Mesothelial cell of epicardium (in vitro differentiated cells): ENCODE results near the gene TBC1D21. TPM values are rescaled to one million over a fixed set of nuclear protein-coding genes. Genes with fewer than 3 reads are reported as not detected.

Experiments used
- DNase-seq, 2 experiments: peaks; one replicate each; pipeline ENCODE4 v3.0.0; 2021; ENCODE audit warnings: low spot score in 2 of 2; ENCODE audit not compliant: unreplicated experiment in 2 of 2
- H3K27ac Mint-ChIP-seq: 2 replicates; pipeline ENCODE4 v1.8.0; 2021; ENCODE audit warnings: mixed read lengths
- H3K27me3 Mint-ChIP-seq: 2 replicates; pipeline ENCODE4 v1.8.0; 2021; ENCODE audit warnings: low read depth, mixed read lengths
- H3K36me3 Mint-ChIP-seq: 2 replicates; pipeline ENCODE4 v1.8.0; 2021; ENCODE audit warnings: mixed read lengths
- H3K4me1 Mint-ChIP-seq: 2 replicates; pipeline ENCODE4 v1.8.0; 2021; ENCODE audit warnings: mixed read lengths
- H3K4me3 Mint-ChIP-seq: 2 replicates; pipeline ENCODE4 v1.8.0; 2021; ENCODE audit warnings: mild to moderate bottlenecking, moderate library complexity, mixed read lengths
- H3K9me3 Mint-ChIP-seq: 2 replicates; pipeline ENCODE4 v1.8.0; 2021; ENCODE audit warnings: mixed read lengths
- total RNA-seq: library from RNA; stranded (reverse); gene quantifications from 3 replicates; pipeline ENCODE4 v1.2.1, GENCODE V29; 2021
- TF ChIP-seq, protein P1 (sequence below): fragments of 200-600 bp; sonication (generic); IDR thresholded peaks from one replicate; pipeline ENCODE4 v1.5.0; 2021; ENCODE audit warnings: antibody characterized with exemption; ENCODE audit not compliant: unreplicated experiment

Gene TBC1D21
- total RNA-seq, 1 donor from 2014 or later = not detected

- Mint-ChIP-seq H3K4me1 (peaks cover 9% of the 10 kb centered on the region), H3K9me3 (no peaks in the 10 kb centered on the region), H3K4me3 (no peak overlapping the region), H3K36me3 (no peaks in the 10 kb centered on the region), H3K27ac (no peak overlapping the region), H3K27me3 (peaks cover 16% of the 10 kb centered on the region)
- no peak for DNase-seq
- TF ChIP-seq, protein P1, sequence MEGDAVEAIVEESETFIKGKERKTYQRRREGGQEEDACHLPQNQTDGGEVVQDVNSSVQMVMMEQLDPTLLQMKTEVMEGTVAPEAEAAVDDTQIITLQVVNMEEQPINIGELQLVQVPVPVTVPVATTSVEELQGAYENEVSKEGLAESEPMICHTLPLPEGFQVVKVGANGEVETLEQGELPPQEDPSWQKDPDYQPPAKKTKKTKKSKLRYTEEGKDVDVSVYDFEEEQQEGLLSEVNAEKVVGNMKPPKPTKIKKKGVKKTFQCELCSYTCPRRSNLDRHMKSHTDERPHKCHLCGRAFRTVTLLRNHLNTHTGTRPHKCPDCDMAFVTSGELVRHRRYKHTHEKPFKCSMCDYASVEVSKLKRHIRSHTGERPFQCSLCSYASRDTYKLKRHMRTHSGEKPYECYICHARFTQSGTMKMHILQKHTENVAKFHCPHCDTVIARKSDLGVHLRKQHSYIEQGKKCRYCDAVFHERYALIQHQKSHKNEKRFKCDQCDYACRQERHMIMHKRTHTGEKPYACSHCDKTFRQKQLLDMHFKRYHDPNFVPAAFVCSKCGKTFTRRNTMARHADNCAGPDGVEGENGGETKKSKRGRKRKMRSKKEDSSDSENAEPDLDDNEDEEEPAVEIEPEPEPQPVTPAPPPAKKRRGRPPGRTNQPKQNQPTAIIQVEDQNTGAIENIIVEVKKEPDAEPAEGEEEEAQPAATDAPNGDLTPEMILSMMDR = no peak
These were observed 30.9 kb downstream of the TBC1D21 start for GRCh38 chr15:73904026-73904815.

- no peaks in the 10 kb centered on the region for H3K36me3 Mint-ChIP-seq
- no peak overlapping the region for H3K27ac Mint-ChIP-seq
- no peaks in the 10 kb centered on the region for H3K4me1 Mint-ChIP-seq
- TF ChIP-seq, protein P1 = no peak
- no peak for DNase-seq
- H3K9me3 Mint-ChIP-seq = no peaks in the 10 kb centered on the region
- H3K27me3 Mint-ChIP-seq = peaks cover 16% of the 10 kb centered on the region
- H3K4me3 Mint-ChIP-seq = no peak overlapping the region
These were observed 32.0 kb downstream of the TBC1D21 start for GRCh38 chr15:73905225-73905827.

- H3K36me3 Mint-ChIP-seq = no peaks in the 10 kb centered on the region
- H3K4me1 Mint-ChIP-seq = no peaks in the 10 kb centered on the region
- H3K27ac Mint-ChIP-seq = no peak overlapping the region
- DNase-seq = no peak
- H3K27me3 Mint-ChIP-seq = peaks cover 15% of the 10 kb centered on the region
- no peaks in the 10 kb centered on the region for H3K9me3 Mint-ChIP-seq
- TF ChIP-seq, protein P1 = no peak
- H3K4me3 Mint-ChIP-seq = no peak overlapping the region
These were observed 33.1 kb downstream of the TBC1D21 start for GRCh38 chr15:73906346-73907034.

DNA sequence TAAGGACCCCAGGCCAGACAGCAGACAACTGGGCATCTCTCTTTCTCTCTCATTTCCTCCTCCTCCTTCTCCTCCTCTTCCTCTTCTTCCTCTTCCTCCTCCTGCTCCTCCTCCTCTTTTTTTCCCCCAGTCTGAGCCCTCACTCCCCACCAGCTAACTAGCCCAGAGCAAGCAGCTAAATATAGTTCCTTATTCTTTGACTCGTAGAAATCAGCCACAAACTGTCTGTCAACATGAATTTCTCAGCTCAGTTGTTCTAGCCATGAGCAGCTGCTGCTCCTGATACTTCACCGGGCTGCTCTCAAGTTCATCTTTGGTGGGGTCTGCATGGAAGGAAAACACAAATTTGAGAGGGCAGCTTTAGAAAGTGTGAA lies 33.7 kb downstream of the TBC1D21 start:
- no peak for DNase-seq
- Mint-ChIP-seq H3K27ac (no peak overlapping the region), H3K4me1 (no peaks in the 10 kb centered on the region), H3K9me3 (no peaks in the 10 kb centered on the region), H3K4me3 (no peak overlapping the region), H3K36me3 (no peaks in the 10 kb centered on the region), H3K27me3 (peaks cover 15% of the 10 kb centered on the region)
- TF ChIP-seq, protein P1 = no peak

- H3K36me3 Mint-ChIP-seq = no peaks in the 10 kb centered on the region
- no peaks in the 10 kb centered on the region for H3K9me3 Mint-ChIP-seq
- DNase-seq = peak; percentile 63 to 91
- TF ChIP-seq, protein P1 = peak; percentile 77
- peaks cover 7% of the 10 kb centered on the region for H3K27me3 Mint-ChIP-seq
- no peaks in the 10 kb centered on the region for H3K4me1 Mint-ChIP-seq
- no peak overlapping the region for H3K27ac Mint-ChIP-seq
- H3K4me3 Mint-ChIP-seq = no peak overlapping the region
These were observed 34.9 kb downstream of the TBC1D21 start for GRCh38 chr15:73908030-73908821.
